ENCODE measurements around the gene EDN1. TPM values are rescaled to one million over a fixed set of nuclear protein-coding genes. Genes with fewer than 3 reads are reported as not detected.

The EDN1 gene
- total RNA-seq, 4 donors from 2014 or later = 1.0 to 5.4 (median 3.0) TPM

DNA sequence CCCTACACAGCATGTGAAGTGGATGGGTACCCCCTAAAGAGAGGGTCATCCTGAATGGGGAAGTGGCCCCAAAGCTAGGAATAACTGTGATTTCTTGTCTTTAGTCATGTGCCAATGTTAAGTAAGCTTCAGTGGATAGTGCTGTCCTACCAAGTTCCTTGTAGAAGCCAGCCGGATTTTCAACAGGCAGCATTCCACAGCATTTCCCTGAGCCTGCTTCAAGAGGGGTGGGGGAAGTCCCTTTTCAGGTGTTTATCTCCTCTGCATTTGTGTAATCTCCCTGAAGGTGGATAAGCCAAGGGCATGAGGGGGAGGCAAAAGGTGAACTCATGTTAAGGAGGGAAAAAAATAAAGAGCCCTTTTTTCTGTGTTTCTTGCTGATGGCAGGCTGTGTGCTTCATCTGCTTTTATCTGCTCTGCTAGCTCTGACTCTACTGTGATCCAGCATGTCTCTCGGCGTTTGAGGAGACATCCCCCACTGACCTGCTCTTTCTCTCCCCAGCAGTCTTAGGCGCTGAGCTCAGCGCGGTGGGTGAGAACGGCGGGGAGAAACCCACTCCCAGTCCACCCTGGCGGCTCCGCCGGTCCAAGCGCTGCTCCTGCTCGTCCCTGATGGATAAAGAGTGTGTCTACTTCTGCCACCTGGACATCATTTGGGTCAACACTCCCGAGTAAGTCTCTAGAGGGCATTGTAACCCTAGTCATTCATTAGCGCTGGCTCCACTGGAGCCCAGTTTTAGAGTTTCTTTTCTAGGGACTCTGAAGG, 1.9 kb downstream of the EDN1 start:
- no peak for TF ChIP-seq CTCF (IDR thresholded peaks at IDR 0.05)
- no peak for TF ChIP-seq POLR2A (IDR thresholded peaks at IDR 0.05)
- DNase-seq = no peak
- 27 to 29% methylated on average over 12 to 15 of the region's 15 CpGs for WGBS, 2 donors
- Histone ChIP-seq H3K4me1 (peaks cover 8 to 12% of the 10 kb centered on the region in 2 donors), H3K9me3 (no peaks in the 10 kb centered on the region), H3K36me3 (no peaks in the 10 kb centered on the region), H3K27me3 (peaks cover 13% of the 10 kb centered on the region), H3K4me3 (replicated peaks in 1 of 3) (no peak overlapping the region), H3K27ac (no peak overlapping the region)
- intact Hi-C loops (cut with DNase I) = no loop called here

- H3K27ac ChIP-seq = no peak overlapping the region
- H3K4me1 ChIP-seq = peaks cover 8 to 12% of the 10 kb centered on the region in 2 donors
- intact Hi-C loops (cut with DNase I) = no loop called here
- H3K4me3 ChIP-seq (replicated peaks in 1 of 3) = no peak overlapping the region
- H3K27me3 ChIP-seq = peaks cover 13% of the 10 kb centered on the region
- H3K36me3 ChIP-seq = no peaks in the 10 kb centered on the region
- WGBS, 2 donors = 72 to 80% methylated on average over 4 of the region's 4 CpGs
- TF ChIP-seq POLR2A (IDR thresholded peaks at IDR 0.05) (no peak), CTCF (IDR thresholded peaks at IDR 0.05) (no peak)
- no peak for DNase-seq
- H3K9me3 ChIP-seq = no peaks in the 10 kb centered on the region
Observed at GRCh38 chr6:12293235-12293930, 3.2 kb downstream of the EDN1 start.

DNA sequence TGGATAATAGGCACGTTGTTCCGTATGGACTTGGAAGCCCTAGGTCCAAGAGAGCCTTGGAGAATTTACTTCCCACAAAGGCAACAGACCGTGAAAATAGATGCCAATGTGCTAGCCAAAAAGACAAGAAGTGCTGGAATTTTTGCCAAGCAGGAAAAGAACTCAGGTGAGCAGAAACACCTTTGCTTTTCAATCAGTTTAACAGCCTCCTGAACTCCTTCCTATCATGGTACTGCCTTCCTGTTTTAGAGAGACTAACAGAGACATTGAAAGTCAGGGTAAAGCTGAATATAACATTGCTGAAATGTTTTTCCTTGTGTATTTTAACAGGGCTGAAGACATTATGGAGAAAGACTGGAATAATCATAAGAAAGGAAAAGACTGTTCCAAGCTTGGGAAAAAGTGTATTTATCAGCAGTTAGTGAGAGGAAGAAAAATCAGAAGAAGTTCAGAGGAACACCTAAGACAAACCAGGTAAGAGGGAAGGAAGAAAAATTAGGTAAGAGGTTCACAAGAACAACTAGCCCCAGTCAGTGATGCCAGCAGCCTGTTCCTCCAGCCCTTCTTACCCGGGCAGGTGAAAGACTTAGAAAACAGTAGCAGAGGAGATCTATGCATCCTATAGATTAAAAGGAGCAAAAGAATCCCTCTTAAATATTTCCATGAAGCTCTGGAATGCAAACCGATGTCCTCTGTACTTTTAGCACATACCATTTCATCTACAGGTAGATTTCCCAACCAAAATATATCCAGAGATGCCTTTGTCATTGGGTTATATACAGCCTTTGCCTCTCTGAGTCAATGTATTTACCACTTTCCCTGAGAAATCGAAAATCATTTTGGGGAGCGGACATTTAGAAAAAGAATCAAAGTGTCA, 4.0 kb downstream of the EDN1 start:
- peaks cover 13% of the 10 kb centered on the region for H3K27me3 ChIP-seq
- no peak for DNase-seq
- H3K4me1 ChIP-seq = peaks cover 8 to 12% of the 10 kb centered on the region in 2 donors
- WGBS, 2 donors = 77 to 84% methylated on average over 7 of the region's 7 CpGs
- H3K36me3 ChIP-seq = no peaks in the 10 kb centered on the region
- no peak overlapping the region for H3K4me3 ChIP-seq (replicated peaks in 1 of 3)
- TF ChIP-seq POLR2A (IDR thresholded peaks at IDR 0.05) (no peak), CTCF (IDR thresholded peaks at IDR 0.05) (no peak)
- no peak overlapping the region for H3K27ac ChIP-seq
- H3K9me3 ChIP-seq = no peaks in the 10 kb centered on the region
- intact Hi-C loops (cut with DNase I) = no loop called here

DNA sequence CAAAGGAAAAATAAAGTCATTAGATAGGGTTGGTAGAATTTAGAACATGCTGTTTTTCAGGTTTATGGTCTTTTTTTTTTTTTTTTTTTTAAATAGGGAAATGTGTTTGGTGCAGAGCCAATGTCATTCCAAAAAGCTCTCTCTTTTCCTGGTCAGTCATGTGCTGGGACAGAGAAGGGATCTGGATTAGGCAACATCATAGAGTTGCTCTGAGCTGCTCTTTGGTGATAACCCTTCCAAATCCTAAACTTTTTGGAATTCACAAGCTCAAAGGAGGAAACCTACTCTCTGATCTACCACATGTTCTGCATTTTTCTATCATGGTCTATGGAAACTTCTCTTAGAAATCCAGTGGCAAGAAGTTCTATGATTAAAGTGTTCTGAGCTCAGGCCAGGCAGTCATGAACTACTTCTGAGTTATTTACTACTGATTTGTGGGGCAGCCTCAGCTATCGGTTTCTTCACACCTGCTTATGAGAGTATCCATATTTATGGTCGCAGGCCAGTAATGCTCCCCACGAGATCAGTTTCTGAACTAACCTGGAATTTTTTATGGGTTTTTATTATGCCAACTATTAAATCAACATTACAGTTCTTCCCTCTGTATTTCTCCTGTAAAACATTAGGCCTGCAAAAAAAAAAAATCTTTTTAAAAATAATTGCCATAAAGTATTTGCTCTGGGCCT, 4.8 kb downstream of the EDN1 start:
- Histone ChIP-seq H3K9me3 (no peaks in the 10 kb centered on the region), H3K27ac (no peak overlapping the region), H3K36me3 (no peaks in the 10 kb centered on the region), H3K4me1 (peaks cover 8 to 12% of the 10 kb centered on the region in 2 donors), H3K27me3 (peaks cover 13% of the 10 kb centered on the region), H3K4me3 (replicated peaks in 1 of 3) (no peak overlapping the region)
- TF ChIP-seq POLR2A (IDR thresholded peaks at IDR 0.05) (no peak), CTCF (IDR thresholded peaks at IDR 0.05) (no peak)
- WGBS, 2 donors = 94 to 95% methylated on average over 3 of the region's 3 CpGs
- intact Hi-C loops (cut with DNase I) = no loop called here
- DNase-seq = no peak
